ENCODE measurements around the gene CA4.
"Not testable (repeated sequence)": the region's sequence is repeated elsewhere in the genome, so short reads cannot be mapped to it uniquely, and the experiment has no call there.

Gene CA4

DNA sequence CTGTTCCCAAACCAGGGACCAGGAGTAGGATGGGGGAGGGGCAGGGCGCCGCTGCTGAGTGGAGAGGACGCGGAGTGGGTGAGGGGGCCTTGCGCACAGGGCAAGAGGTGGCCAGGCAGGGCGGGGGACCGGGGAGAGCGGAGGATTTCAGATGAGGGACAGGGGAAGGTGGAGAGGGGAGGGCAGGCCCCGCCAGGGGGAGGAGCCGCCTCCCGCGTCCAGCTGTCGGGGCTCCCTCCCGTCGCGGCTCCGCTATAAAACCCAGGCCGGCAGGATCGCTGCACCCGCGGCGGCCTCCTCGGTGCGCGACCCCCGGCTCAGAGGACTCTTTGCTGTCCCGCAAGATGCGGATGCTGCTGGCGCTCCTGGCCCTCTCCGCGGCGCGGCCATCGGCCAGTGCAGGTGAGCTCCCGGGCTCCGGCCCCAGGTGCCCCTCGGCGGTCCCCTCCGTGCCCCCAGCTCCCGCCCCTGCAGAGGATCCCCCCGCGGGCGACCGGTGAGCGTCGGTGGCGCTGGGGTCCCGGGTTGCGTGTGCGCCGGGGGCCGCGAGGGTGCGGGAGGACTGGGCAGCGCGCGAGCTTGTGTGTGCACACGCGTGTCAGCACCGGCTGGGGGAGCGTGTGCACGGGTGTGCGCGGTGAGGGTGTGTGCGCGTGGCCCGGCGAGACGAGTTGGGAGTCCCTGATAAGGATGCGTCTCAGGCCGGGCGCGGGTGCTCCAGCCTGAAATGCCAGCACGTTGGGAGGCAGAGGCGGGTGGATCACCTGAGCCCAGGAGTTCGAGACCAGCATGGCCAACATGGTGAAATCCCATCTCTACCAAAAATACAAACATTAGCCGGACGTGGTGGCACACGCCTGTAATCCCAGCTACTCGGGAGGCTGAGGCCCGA is at the start of gene CA4:
CA4 (plus strand) TSS at position 283 of the 892 bp plus-strand sequence; CDS start at position 345, 62 bp downstream.
- no peak for DNase-seq (ENCODE audit: low read depth in 2 of 2)

DNA sequence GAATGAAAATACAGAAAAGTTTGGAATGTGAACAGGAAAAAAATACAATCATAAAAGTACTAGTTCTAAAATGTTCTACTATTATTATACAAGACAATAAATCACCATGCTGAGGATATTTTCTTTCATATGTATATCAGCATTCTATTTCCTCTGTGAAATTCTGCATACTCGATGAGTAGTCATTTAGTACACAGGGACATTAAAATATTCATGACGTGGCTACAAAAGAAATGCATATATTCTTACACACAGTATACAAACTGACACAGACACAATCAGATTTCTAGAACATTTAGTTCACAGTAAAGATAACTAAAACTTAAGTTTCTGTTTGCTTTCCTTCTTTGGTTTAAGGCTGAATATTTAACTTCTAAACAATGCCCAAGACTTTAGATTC is 49.2 kb upstream of the CA4 start:
- not testable (repeated sequence) for DNase-seq (ENCODE audit: low read depth in 2 of 2)

DNA sequence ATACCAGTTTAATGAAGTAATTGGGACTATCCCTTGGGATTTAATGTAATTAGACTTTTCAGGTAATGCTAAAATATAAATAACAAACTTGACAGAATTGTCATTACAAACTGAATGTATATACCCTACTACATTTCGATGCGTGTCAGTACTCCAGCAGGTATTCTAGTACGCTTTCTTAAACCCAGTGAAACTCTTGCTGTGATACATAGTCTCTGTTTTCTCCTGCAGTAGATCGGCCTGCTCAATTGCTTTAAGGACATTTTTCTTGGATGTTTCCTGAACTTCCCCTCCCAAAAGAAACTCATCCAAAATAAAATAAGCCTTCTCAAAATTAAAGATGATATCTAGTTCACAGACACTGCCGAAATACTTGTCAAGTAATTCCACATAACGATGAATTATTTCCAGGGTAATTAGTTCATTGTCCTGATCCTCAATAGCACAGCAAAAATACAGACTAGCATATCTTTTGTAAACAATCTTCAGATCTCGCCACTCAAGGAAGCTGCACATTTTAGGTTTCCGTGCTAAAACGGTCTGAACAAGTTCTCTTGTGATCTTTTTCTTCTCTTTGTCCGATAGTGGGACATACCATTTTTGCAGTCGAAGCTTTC is 47.6 kb upstream of the CA4 start:
- not testable (repeated sequence) for DNase-seq (ENCODE audit: low read depth in 2 of 2)

DNA sequence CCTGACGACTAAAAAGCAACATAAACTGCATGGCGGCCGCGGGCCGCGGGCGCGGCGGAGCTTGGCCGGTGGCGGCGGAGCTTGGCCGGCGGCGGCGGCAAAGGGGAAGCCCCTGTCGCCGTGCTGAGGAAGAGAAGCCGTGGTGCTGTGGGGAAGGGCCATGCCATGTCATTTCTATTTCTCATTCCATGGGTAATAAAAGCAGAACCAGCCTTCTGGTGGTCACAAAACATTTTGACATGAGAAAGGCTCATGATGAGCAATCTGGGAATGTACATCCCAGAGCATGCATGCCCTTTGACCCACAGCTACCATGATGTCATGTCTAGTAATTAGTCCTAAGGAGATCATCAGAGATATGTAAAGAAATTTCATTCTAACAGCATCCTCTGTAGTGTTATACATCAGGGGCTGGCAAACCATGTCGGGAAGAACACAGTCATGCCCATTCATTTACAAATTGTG is 47.1 kb upstream of the CA4 start:
- DNase-seq (ENCODE audit: low read depth in 2 of 2): peak in 1 of 2 donors; percentile 16

DNA sequence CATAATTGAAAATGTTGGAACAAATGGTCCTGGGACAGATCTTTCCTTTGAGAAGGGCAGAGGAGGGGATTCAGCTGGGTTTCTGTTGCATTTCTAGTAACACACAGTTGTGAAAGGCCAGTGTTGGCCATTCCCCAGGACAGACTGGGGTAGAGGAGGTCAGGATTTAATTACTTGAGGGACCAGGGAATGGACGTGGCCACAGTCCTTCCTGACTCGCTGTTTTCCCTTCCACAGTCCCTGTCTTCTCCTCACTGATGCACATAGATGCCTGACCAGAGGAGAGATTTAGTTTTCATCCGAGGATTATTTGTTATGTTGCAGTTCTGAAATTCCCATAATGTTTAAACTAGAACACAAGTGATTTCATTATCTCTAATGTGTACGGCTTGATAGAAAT is 45.8 kb upstream of the CA4 start:
- no peak for DNase-seq (ENCODE audit: low read depth in 2 of 2)

DNA sequence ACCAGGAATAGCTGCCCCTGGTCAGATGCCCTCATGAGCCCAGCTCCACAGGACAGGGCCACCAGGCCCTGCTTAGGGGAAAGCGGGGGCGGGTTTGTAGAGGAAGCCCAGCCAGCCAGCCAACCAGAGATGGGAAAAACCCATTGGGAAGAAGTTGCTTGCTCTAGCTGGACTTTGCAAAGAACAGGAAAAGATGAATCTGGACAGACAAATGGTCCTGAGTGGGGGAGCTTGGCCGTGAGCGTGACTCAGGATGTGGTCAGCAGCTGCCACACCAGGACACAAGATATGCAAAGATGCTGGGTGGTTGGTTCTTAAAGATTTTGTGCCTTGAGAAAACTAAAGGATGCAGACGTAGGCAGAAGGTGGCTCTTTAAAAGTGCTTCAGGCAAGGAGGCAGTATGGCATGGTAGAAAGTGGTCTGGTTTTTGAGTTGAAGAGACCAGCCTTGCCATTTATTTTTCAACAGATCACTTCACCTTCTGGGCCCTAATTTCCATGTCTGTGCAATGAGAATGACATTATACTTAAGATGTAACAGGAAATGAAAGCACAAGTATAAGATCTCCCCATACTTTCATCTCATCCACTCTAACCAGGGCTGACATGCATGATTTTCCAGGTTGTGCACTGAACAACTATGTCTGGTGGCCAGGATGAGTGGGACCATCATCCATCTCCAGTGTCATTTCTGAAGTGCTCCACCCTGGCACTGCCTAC is 43.3 kb upstream of the CA4 start:
- no peak for DNase-seq (ENCODE audit: low read depth in 2 of 2)

DNA sequence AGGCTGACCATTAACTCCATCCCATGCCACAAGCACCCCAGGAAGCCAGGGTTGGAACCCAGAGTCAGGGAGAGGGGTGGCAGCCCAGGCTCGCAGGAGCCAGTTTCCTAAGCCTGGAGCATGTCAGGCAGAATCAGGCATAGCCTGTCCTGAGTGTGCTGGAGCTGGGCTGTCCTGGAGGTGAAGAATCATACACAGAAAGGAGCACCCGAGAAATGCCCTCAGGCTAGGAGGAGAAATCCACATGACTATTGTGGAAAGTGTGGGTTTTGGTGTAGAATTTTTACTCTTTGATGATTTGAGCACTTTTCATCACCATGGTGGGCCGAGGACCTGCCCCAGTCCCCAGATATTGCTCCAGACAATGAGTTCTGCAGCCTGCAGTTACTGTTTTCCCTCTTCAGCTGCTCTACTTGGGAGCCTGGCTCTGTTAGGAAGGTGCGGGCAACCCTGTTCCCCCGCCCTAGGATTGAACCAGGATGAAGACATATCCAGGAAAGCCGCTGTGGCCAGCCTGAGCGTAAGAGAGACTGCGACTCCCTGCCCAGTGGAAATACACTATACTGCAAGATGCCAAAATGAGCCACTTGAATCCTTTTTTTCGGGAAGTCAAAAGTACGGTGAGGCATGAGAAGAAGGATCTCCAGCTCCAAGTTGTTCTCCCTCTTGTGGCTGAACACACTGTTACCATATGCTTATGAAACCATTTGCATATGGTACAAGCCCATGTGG is 42.1 kb upstream of the CA4 start:
- DNase-seq (ENCODE audit: low read depth in 2 of 2): no peak

DNA sequence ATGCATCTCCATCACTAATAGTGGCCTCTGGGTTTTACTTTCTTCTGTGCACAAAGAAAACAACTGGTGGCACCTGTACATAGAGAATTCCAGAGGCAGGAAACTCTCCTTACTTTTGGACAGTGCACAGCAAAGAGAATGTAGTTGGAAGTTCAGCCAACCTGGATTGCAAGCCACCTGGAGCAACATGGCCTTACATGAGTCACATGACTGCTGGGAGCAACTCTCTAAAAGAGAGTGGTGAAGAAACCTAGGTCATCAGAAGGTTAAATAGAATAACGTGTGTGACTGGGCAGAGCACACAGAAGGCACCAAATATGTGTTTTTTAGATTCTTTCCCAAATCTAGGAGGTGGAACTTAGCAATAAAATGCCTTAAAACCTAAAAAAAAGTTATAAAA is 41.5 kb upstream of the CA4 start:
- not testable (repeated sequence) for DNase-seq (ENCODE audit: low read depth in 2 of 2)

DNA sequence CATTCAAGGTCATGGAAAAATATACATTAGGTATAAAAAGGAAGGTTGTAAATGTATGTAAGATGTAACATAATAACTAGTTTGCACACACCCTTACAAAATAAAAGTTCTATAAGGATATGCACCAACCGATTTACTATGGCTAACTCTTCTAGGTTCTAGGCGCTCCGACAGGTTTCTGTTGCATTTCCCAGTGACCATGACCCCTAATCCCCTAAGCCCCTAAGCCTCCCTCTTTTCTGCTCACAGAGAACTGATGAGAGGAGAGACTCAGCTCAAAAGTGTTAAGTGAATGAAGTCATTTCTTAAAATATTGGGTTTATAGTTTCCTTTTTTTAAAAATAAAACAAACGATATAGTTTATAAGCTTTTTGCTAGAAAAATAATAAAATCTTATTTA is 41.1 kb upstream of the CA4 start:
- DNase-seq (ENCODE audit: low read depth in 2 of 2): no peak

DNA sequence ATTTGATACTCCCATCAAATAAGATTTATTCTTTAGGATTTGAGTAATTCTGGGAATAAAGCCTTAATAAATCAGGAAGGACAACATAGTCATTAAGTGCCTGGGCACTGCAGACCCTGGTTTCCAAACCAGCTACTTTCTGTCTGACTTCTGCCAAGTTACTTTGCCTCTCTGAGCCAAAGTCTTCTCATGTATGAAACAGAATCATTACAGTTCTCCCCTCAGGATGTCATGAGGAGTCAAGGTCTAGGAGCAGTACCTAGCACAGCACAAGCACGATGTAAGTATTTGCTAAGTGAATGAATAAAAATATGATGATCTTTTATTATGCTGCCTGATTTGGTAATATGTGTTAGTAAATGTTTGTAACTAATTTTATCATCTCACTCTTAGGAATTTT is 40.6 kb upstream of the CA4 start:
- no peak for DNase-seq (ENCODE audit: low read depth in 2 of 2)

DNA sequence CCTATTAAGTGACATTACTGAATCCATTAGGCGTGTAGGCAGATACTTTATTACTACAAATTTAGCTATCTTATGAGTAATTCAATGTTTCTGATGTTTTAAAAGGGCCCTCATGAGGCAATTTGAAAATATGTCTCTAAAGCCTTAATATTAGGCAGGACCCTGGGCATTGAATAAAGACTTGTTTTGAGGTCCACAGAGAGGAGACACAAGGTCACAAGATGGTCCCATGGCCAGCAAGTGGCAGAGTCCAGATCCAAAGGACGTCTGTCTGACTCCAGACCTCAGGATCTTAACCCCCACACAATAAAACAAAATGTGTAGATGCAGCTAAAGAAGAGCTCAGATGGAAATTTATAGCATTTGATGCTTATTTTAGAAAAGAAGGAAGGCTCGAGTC is 39.2 kb upstream of the CA4 start:
- DNase-seq (ENCODE audit: low read depth in 2 of 2): no peak

DNA sequence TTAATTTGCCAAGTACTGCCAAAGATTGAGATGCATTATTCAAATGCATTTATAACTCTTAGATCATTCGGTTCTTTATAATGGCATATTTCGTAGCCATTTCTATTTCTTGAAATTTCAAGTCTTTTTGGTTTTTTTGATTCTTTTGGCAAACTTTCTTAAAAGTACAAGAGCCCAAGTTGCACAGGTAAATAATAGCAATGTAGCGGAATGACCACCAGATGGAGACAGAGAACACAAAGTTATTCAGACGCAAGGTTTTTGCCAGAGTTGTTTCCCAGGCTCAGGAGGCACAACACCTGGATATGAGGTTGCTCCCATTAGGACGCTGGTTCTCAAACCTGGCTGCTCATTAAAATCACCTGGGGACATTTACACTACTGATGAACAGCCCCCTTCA is 38.1 kb upstream of the CA4 start:
- not testable (repeated sequence) for DNase-seq (ENCODE audit: low read depth in 2 of 2)

DNA sequence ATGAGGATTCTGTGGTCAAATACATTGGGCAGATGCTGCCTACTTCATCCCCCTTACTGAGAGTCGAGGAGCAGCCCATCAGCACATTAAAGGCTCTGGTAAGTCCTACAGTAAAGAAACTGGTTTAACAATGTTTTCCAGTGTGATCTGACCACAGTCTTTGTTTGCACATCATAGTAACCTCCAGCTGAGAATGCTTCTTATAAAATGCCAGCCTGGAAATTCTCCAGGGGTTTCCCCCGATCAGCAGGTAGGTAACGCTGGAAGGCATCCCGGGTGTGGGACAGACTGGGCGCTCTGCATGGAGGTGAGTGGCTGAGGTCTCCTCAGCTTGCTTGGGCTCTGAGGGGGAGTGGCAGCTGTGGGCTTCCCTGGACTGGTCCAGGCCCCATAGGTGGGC is 34.4 kb upstream of the CA4 start:
- not testable (repeated sequence) for DNase-seq (ENCODE audit: low read depth in 2 of 2)

DNA sequence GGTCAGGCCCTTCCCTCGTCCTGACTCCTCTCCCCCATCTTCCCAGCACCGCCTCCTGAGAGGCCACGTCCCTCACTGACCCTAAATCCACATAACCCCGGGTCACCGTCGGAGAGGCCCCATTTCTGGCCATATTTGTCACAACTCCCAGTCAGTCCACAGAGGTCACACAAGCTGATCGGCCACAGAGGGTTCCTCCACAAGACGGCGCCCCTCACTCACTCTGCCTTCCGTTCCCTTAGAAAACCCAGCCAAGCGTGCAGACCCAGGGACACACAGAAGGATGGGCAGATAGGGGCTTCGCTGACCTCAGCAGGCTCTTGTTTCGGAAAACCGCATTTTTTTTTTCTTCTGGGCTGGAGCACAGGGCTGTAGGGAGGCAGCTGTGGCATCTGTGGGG is 33.6 kb upstream of the CA4 start:
- not testable (repeated sequence) for DNase-seq (ENCODE audit: low read depth in 2 of 2)

DNA sequence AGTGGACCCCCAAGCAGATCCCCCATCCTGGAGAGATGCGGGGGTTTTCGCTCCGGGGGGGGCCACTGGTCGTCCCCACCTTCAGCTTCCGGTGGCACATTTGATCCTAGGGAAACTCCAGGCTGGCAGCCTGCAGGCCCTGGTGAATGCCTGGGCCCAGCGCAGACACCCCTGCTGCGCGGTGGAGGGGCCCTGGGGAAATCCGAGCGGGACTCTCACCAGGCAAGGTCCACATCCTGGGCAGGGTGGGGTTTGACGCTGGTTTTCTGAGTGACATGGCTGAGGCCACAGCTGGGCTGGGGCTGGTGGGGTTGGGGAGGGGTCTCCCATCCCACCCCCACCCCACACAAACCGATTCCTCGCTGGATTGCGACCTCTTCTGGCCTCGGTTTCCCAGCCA is 30.6 kb upstream of the CA4 start:
- not testable (repeated sequence) for DNase-seq (ENCODE audit: low read depth in 2 of 2)

DNA sequence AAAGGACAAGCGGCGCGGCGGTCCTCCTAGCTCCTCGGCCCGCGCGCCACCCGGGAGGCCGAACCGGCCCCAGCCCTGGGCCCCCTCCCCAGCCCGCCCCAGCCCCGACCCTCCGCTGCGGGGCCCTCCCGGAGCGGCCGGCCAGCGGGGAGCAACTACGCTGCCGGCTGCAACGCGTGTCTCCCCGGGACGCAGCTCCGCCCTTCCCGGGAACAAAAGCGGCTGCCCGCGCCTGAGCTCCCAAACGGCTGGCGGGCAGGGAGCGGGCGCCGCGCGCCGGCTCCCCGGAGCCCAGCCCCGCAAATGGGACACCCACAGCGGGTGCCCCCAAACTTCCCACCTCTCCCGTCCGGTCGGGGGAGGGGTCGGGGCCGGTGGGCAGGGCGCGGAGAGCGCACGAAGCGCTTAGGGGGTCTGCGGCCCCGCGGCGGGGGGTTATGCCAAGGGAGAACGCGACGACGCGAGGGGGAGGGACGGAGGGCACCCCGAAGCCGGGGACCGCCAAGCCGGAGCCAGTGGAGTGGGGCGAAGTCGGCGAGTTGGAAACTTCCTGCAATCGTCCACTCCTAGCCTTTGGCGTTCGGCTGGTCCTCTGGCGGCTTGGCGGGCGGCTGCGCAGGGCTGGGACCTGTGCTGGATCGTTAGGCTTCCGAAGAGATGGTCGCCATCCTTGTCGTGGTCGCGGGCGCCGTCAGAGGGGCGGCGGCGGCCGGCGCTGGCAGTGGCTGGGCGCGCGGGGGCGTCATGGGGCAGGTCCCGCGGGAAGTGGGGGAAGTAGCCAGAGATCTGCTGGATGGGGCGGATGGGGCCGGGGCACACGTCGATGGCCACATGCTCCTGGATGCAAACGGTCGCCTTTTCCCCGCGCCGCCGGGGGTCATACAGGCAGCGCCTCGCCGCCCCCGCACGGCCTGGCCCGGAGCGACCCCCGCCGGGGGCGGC is 29.7 kb upstream of the CA4 start:
- DNase-seq (ENCODE audit: low read depth in 2 of 2): not testable (repeated sequence)

DNA sequence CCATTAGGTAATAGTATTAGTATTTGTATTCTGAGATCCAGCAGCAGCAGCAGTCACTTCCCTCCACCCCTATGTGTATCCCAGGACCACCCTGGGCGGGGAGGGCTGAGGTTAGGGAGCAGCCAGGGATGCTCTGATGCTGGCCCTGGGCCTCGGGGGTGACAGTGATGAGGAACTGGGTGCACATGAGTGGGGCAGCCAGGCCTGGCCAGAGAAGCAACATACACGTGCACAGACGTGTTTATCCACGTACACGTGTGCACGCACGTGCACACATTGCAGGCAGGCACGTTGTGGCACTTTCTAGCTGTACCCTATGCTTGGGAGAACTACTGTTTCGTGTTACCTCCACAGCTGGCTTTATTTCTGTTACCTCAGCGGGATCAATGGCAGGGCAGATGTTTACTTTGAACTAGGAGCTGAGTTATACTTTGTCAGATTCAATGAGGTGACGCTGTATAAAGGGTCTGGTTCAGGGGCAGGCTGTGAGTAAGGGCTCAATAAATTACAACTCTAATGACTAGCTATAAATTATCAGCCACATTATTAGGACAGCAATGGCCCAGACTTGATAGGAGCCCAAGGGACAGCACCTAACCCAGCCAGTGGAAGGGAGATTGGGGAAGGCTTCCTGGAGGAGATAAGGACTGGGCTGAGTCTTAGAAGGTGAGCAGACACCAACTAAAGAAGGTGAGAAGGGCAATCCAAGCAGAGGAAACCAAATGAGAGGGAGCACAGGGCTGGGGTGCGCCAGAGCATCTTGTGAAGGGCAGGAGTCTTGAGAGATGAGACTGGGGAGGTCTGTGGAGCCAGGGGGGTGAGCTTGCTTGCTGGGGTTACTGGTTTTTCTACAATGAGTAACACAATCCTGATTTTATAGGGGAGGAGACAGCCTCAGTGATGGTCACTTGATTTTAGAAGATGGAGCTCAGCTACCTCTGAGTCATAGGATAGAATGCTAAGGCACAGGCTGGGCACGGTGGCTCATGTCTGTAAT is 22.4 kb upstream of the CA4 start:
- DNase-seq (ENCODE audit: low read depth in 2 of 2): no peak

DNA sequence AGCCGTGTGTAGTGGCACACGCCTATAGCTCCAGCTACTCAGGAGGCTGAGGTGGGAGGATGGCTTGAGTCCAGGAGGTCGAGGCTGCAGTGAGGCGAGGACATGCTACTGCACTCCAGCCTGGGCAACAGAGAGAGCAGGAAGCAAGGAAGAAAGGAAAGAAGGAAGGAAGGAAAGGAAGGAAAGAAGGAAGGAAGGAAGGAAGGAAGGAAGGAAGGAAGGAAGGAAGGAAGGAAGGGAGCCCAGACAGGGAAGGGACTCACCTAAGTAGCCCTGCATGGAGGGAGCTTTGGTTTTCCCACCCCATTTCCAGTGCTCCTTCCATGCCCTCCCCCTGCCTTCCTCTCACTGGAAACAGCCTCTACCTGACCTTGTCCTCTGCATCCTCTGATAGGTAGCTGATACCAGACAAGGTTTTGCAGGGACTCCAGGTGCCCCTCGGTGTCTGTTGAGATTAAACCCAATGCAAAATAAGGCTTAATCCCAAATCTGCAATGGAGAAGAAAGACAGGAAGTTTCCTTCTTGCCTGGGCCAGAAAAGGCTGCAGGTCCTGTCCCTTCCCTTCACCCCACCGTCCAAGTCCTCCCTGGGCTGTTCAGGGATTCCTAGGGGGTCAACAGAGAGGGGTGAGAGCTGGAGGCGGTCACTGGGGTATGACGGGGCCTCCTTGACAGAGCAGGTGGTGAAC is 21.5 kb upstream of the CA4 start:
- no peak for DNase-seq (ENCODE audit: low read depth in 2 of 2)

DNA sequence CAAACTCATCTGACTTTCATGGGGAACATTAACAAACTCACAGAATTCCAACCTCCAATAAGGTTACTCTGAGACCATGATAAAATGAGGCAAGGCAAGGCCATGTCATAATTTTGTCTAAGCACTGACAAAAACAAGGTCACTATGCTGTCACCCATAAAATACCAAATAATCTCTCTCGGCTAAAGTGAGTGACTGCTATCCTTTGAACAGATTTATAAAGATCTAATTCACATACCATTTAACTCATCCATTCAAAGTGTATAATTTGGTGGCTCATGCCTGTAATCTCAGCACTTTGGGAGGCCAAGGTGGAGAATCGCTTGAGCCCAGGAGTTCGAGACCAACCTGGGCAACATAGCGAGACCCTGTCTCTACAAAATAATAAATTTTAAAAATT is 20.6 kb upstream of the CA4 start:
- DNase-seq (ENCODE audit: low read depth in 2 of 2): no peak

Data from stimulated activated CD8-positive, alpha-beta memory T cell treated with anti-CD3 and anti-CD28 coated beads, Interleukin-2, amount 100 ng/mL, for 48 hours (primary cell).